Measurements from ENCODE around the gene BCAS4. TPM values are rescaled to one million over a fixed set of nuclear protein-coding genes. Genes with fewer than 3 reads are reported as not detected.
A peak's percentile ranks its signal among the peaks of the same experiment; 100 is the strongest.

The BCAS4 gene
- total RNA-seq, 2 donors from 2014 or later: 6.7 to 15.0 TPM

- no peaks in the 10 kb centered on the region for H3K36me3 Mint-ChIP-seq
- DNase-seq (ENCODE audit: low spot score): no peak
- no peak overlapping the region for H3K4me3 Mint-ChIP-seq
- no peaks in the 10 kb centered on the region for H3K4me1 Mint-ChIP-seq (ENCODE audit: low read depth in 2 of 2)
- H3K27ac Mint-ChIP-seq: no peak overlapping the region
- no peaks in the 10 kb centered on the region for H3K27me3 Mint-ChIP-seq
- no peaks in the 10 kb centered on the region for H3K9me3 Mint-ChIP-seq
- ATAC-seq: no peak
Observed at GRCh38 chr20:50883856-50884255, 89.0 kb downstream of the BCAS4 start.

- peaks cover 0 to 4% of the 10 kb centered on the region in 2 donors for H3K4me1 Mint-ChIP-seq (ENCODE audit: low read depth in 2 of 2)
- no peak for DNase-seq (ENCODE audit: low spot score)
- no peak overlapping the region for H3K27ac Mint-ChIP-seq
- no peaks in the 10 kb centered on the region for H3K9me3 Mint-ChIP-seq
- ATAC-seq: no peak
- H3K4me3 Mint-ChIP-seq: no peak overlapping the region
- no peaks in the 10 kb centered on the region for H3K36me3 Mint-ChIP-seq
- H3K27me3 Mint-ChIP-seq: no peaks in the 10 kb centered on the region
Observed at GRCh38 chr20:50885068-50885467, 90.2 kb downstream of the BCAS4 start.

- Mint-ChIP-seq H3K9me3 (no peaks in the 10 kb centered on the region), H3K36me3 (no peaks in the 10 kb centered on the region), H3K27me3 (no peaks in the 10 kb centered on the region), H3K4me3 (no peak overlapping the region), H3K4me1 (ENCODE audit: low read depth in 2 of 2) (peaks cover 0 to 7% of the 10 kb centered on the region in 2 donors), H3K27ac (no peak overlapping the region)
- ATAC-seq (no peak), DNase-seq (ENCODE audit: low spot score) (no peak)
Observed at GRCh38 chr20:50885781-50886180, 90.9 kb downstream of the BCAS4 start.

GRCh38 chr20:50886184-50886790 lies 91.4 kb downstream of the BCAS4 start:
- Mint-ChIP-seq H3K27me3 (no peaks in the 10 kb centered on the region), H3K9me3 (no peaks in the 10 kb centered on the region), H3K36me3 (no peaks in the 10 kb centered on the region), H3K4me1 (ENCODE audit: low read depth in 2 of 2) (peaks cover 0 to 8% of the 10 kb centered on the region in 2 donors), H3K27ac (no peak overlapping the region), H3K4me3 (no peak overlapping the region)
- no peak for DNase-seq (ENCODE audit: low spot score)
- ATAC-seq: no peak

GRCh38 chr20:50887576-50887975 lies 92.7 kb downstream of the BCAS4 start:
- no peaks in the 10 kb centered on the region for H3K9me3 Mint-ChIP-seq
- ATAC-seq (no peak), DNase-seq (ENCODE audit: low spot score) (no peak)
- peaks cover 11 to 16% of the 10 kb centered on the region in 2 donors for H3K4me1 Mint-ChIP-seq (ENCODE audit: low read depth in 2 of 2)
- H3K36me3 Mint-ChIP-seq: peaks cover 12% of the 10 kb centered on the region
- no peaks in the 10 kb centered on the region for H3K27me3 Mint-ChIP-seq
- no peak overlapping the region for H3K4me3 Mint-ChIP-seq
- no peak overlapping the region for H3K27ac Mint-ChIP-seq

GRCh38 chr20:50891138-50891537 lies 96.3 kb downstream of the BCAS4 start:
- no peak for ATAC-seq
- DNase-seq (ENCODE audit: low spot score): no peak
- H3K9me3 Mint-ChIP-seq: no peaks in the 10 kb centered on the region
- no peak overlapping the region for H3K4me3 Mint-ChIP-seq
- H3K36me3 Mint-ChIP-seq: peaks cover 26% of the 10 kb centered on the region
- H3K27ac Mint-ChIP-seq: no peak overlapping the region
- no peaks in the 10 kb centered on the region for H3K27me3 Mint-ChIP-seq
- H3K4me1 Mint-ChIP-seq (ENCODE audit: low read depth in 2 of 2): peaks cover 19 to 22% of the 10 kb centered on the region in 2 donors

- ATAC-seq (no peak), DNase-seq (ENCODE audit: low spot score) (no peak)
- Mint-ChIP-seq H3K27ac (peak overlapping the region; percentile 27 to 56), H3K27me3 (no peaks in the 10 kb centered on the region), H3K9me3 (no peaks in the 10 kb centered on the region), H3K4me3 (peak overlapping the region; percentile 25), H3K36me3 (peaks cover 29% of the 10 kb centered on the region), H3K4me1 (ENCODE audit: low read depth in 2 of 2) (peaks cover 23 to 24% of the 10 kb centered on the region in 2 donors)
Observed at GRCh38 chr20:50892394-50892793, 97.5 kb downstream of the BCAS4 start.

- Mint-ChIP-seq H3K4me3 (no peak overlapping the region), H3K27ac (peak overlapping the region in 1 of 2 donors; percentile 56), H3K27me3 (no peaks in the 10 kb centered on the region), H3K4me1 (ENCODE audit: low read depth in 2 of 2) (peaks cover 25 to 32% of the 10 kb centered on the region in 2 donors), H3K9me3 (no peaks in the 10 kb centered on the region), H3K36me3 (peaks cover 36% of the 10 kb centered on the region)
- ATAC-seq: no peak
- DNase-seq (ENCODE audit: low spot score): no peak
Observed at GRCh38 chr20:50893620-50894019, 98.8 kb downstream of the BCAS4 start.

GRCh38 chr20:50895111-50895830 lies 100.4 kb downstream of the BCAS4 start:
- no peak overlapping the region for H3K4me3 Mint-ChIP-seq
- peak overlapping the region in 1 of 2 donors; percentile 16 for H3K27ac Mint-ChIP-seq
- H3K9me3 Mint-ChIP-seq: no peaks in the 10 kb centered on the region
- no peak for DNase-seq (ENCODE audit: low spot score)
- peaks cover 36% of the 10 kb centered on the region for H3K36me3 Mint-ChIP-seq
- no peaks in the 10 kb centered on the region for H3K27me3 Mint-ChIP-seq
- H3K4me1 Mint-ChIP-seq (ENCODE audit: low read depth in 2 of 2): peaks cover 25 to 28% of the 10 kb centered on the region in 2 donors
- ATAC-seq: peak; percentile 50 to 83

- peaks cover 29% of the 10 kb centered on the region for H3K36me3 Mint-ChIP-seq
- H3K9me3 Mint-ChIP-seq: no peaks in the 10 kb centered on the region
- H3K27me3 Mint-ChIP-seq: no peaks in the 10 kb centered on the region
- DNase-seq (ENCODE audit: low spot score) (no peak), ATAC-seq (no peak)
- H3K27ac Mint-ChIP-seq: peak overlapping the region; percentile 6 to 47
- no peak overlapping the region for H3K4me3 Mint-ChIP-seq
- H3K4me1 Mint-ChIP-seq (ENCODE audit: low read depth in 2 of 2): peaks cover 23 to 24% of the 10 kb centered on the region in 2 donors
Observed at GRCh38 chr20:50898475-50898874, 103.6 kb downstream of the BCAS4 start.

- ATAC-seq: no peak
- H3K27me3 Mint-ChIP-seq: no peaks in the 10 kb centered on the region
- H3K4me1 Mint-ChIP-seq (ENCODE audit: low read depth in 2 of 2): peaks cover 25 to 32% of the 10 kb centered on the region in 2 donors
- H3K9me3 Mint-ChIP-seq: no peaks in the 10 kb centered on the region
- no peak overlapping the region for H3K27ac Mint-ChIP-seq
- no peak for DNase-seq (ENCODE audit: low spot score)
- H3K4me3 Mint-ChIP-seq: no peak overlapping the region
- H3K36me3 Mint-ChIP-seq: peaks cover 24% of the 10 kb centered on the region
Observed at GRCh38 chr20:50900261-50900660, 105.4 kb downstream of the BCAS4 start.

- Mint-ChIP-seq H3K27ac (peak overlapping the region in 1 of 2 donors; percentile 3), H3K9me3 (no peaks in the 10 kb centered on the region), H3K4me3 (no peak overlapping the region), H3K27me3 (no peaks in the 10 kb centered on the region), H3K4me1 (ENCODE audit: low read depth in 2 of 2) (peaks cover 31 to 37% of the 10 kb centered on the region in 2 donors), H3K36me3 (peaks cover 24% of the 10 kb centered on the region)
- DNase-seq (ENCODE audit: low spot score) (no peak), ATAC-seq (no peak)
Observed at GRCh38 chr20:50901301-50901700, 106.4 kb downstream of the BCAS4 start.

GRCh38 chr20:50903353-50904051 lies 108.6 kb downstream of the BCAS4 start:
- Mint-ChIP-seq H3K4me1 (ENCODE audit: low read depth in 2 of 2) (peaks cover 35 to 36% of the 10 kb centered on the region in 2 donors), H3K36me3 (peaks cover 14% of the 10 kb centered on the region), H3K9me3 (no peaks in the 10 kb centered on the region), H3K27me3 (no peaks in the 10 kb centered on the region), H3K4me3 (no peak overlapping the region), H3K27ac (no peak overlapping the region)
- ATAC-seq (no peak), DNase-seq (ENCODE audit: low spot score) (no peak)

GRCh38 chr20:50904067-50904570 lies 109.3 kb downstream of the BCAS4 start:
- Mint-ChIP-seq H3K27ac (no peak overlapping the region), H3K36me3 (peaks cover 14% of the 10 kb centered on the region), H3K9me3 (no peaks in the 10 kb centered on the region), H3K4me1 (ENCODE audit: low read depth in 2 of 2) (peaks cover 35% of the 10 kb centered on the region in 2 donors), H3K27me3 (no peaks in the 10 kb centered on the region), H3K4me3 (no peak overlapping the region)
- DNase-seq (ENCODE audit: low spot score): no peak
- no peak for ATAC-seq

All from natural killer cell treated with Interleukin-12 subunit alpha and Interleukin-12 subunit beta and Interleukin-15 and Interleukin-18, amount 100 ng/mL, for 72 hours (primary cell).